ENCODE data around the gene NRXN3. TPM values are rescaled to one million over a fixed set of nuclear protein-coding genes. Genes with fewer than 3 reads are reported as not detected.

The NRXN3 gene
- total RNA-seq, 1 donor from 2014 or later = 0.60 TPM

DNA sequence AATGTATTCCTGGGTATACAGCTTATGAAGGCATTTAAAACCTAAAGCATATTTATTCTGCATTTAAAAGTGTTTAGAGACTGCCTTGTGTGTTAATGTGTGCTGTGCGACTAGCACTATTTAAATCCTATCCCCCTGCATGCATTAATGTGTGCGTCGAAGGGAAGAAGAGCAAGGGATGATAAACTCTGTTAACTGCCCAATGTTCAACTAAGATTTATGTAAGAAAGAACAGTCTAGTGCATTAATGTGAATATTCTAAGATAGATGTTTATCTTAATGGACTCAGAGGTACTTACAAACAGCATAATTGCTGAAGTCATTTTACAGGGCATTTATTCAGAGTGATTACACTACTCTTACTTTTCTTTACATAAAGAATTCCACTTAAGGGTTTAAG, 1616.3 kb downstream of the NRXN3 start:
- ATAC-seq = no peak

GRCh38 chr14:79788346-79788745, 1618.2 kb downstream of the NRXN3 start:
- ATAC-seq = no peak

- no peak for ATAC-seq
These were observed 1621.0 kb downstream of the NRXN3 start for GRCh38 chr14:79791055-79791732.

- no peak for ATAC-seq
These were observed 1631.9 kb downstream of the NRXN3 start for GRCh38 chr14:79802093-79802492.

DNA sequence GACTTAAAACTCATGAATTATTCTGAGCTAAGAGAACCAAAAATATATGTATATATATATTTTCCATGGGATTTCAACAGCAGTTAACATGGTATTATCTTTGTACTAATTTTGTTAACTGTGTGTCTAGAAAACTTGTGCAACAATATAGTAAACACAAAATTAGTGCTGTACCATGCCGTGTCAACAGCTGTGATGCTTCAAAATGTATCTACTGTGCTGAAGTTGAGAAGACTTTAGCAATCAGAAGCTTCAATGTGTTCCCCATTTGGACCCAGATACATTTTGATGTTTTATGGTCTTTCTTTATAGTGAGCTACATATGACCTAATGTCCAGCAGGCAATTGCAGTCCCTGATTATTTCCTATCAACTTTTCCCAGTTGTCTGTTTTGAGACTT, 1635.5 kb downstream of the NRXN3 start:
- no peak for ATAC-seq

DNA sequence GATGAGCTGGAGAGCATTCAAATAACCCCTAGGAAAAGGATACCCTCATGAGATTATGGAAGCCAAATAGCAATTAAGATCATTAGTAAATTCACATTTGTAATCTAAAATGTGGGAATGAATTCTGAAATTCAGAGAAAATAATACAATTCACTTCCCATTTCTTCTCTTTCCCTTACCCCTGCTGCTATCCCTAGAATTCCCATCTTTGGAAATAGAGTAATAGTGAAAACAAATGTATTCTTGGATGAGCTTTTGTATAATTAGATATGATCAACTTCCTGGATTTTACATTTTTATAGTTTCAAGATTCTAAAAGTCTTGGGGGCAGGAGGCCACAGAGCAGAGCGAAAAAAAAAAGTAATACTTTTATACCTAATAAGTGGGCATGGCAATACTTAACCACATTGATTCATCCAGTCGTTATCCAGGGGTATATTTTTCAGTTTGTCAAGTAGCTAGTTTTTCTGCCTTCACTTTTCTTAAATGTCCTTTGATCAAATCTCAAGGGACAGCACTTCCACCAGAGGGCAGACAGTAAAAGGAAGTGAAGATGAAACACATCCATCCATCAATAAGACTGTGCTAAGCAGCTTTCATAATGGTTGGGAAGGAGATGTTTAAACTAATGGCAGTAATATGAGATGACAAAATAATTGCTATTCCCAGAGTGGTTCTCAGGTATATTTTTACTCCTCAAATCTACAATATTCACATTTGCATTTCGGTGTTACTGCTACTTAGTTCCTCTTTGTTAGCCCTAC, 1639.9 kb downstream of the NRXN3 start:
- ATAC-seq = no peak

DNA sequence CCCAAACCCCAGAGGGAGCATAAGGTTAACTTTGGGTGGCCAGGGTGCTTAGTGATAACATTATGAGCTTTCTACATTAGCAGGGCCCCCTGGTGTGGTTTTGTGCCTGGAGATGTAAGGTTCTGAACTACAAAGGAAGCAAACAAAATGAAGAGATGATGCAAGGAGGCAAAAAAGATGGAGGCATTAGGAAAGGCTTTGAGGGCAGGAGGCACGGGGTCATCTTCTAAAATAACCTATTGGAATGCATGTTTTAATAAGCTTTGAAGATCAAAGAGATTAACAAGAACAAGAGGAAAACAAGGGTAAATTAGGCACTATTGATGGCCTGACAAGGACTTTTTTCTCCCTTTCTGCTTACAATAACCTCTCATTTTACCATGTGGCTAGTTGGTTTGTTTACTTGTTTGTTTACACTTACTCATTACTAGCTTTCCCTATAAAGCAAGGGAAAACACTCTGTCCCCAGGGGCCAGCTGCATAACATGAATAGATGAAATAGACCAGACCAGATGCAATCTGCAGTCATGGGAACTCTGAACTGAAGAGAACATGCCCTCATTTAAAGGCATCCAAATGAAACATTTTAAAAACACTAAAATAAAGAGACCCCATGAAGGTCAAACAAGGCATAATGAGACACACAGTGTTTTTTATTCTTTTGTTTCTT, 1650.8 kb downstream of the NRXN3 start:
- ATAC-seq = no peak

- no peak for ATAC-seq
These were observed 1651.9 kb downstream of the NRXN3 start for GRCh38 chr14:79822034-79822433.

DNA sequence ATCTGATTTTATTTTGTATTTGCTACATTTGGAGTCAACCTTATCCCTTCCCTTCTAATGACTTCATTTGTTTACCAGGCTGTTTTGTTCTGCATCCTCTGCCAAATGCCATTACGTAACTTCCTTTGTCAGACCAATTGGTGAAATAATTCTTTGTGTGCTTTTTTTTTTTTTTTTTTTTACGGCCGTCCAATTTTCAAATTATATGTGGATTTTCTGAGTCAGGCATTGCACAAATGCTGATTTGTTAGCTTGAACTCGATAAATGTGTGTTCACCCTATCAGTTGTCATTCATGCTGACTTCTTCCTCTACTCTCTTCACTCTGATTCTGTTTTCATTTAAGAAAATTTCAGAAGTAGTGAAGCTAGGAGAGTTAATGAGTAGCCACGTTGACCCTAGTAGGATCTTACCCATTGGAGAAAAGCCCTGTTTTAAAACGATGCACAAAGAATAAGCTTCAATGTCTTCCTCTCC, 1654.9 kb downstream of the NRXN3 start:
- no peak for ATAC-seq

- no peak for ATAC-seq
These were observed 1656.2 kb downstream of the NRXN3 start for GRCh38 chr14:79826362-79826761.

GRCh38 chr14:79829405-79830166, 1659.4 kb downstream of the NRXN3 start:
- no peak for ATAC-seq

DNA sequence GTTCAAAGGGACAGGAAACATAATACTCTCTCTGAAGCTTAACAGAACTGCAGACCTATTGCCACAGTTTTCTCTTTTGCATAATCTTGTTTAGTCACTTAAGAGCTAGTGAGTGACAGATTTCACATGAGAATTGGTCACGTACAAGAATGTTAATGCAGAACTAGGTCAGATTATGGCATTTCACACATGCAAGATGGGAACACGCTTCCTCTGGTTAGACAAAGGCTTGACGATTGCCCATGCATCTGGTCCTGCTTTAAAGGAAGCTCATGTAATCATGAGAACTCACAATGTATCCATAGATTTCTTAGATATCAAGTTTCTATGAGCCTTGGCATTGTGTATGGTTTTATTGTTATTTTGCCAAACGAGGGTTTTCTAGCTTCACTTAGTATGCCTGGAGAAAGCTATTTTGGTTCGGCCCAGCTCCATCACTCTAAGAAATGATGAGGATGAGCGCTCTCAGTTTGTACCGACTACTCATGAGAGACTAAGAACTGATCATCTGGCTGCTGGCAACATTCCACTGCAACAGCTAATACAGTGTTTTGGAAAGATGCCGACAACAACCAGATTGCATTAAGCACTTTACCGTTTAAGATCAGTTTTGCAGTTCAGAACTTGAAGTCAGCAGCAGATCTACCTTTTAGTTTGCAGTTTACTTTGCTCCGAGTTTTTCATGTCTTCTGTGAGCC, 1661.2 kb downstream of the NRXN3 start:
- no peak for ATAC-seq

GRCh38 chr14:79833781-79834180, 1663.6 kb downstream of the NRXN3 start:
- no peak for ATAC-seq

GRCh38 chr14:79834868-79835267, 1664.7 kb downstream of the NRXN3 start:
- ATAC-seq = no peak

DNA sequence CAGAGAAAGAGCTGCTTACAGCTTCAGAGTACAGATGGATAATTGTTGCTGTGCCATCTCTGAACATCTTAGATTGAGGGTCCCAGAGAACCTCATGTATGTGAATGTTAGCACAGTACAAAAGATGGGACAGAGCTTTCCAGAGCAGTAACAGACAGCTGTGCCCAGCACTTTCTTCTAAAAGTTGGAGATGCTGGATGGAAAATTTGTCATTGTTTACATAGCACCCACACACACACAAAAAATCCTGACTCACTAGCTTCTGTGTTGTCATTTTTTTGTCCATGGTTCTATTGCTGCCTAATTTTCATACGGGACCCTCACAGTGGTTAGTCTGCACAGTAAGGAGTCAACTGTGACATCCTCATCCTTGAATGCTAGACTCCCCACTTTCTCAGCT, 1666.4 kb downstream of the NRXN3 start:
- ATAC-seq = no peak

DNA sequence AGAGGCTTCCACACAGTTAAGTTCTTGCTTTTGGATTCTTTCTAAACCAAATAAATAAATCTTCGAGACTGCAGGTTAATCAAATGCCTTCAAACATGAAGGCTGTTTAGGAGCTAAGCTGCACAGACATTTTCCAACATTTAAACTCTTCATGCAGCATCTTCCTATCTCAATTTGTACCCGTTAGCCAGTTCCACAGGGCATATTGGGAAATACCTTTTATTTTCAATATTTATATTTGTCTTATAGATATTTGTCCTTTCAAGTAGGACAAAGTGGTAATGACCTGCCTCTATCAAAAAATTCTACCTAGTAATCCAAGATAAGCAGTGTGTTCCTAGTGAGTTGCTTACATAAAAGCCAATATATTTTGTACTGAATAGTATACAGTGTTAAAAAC, 1667.5 kb downstream of the NRXN3 start:
- ATAC-seq = no peak

DNA sequence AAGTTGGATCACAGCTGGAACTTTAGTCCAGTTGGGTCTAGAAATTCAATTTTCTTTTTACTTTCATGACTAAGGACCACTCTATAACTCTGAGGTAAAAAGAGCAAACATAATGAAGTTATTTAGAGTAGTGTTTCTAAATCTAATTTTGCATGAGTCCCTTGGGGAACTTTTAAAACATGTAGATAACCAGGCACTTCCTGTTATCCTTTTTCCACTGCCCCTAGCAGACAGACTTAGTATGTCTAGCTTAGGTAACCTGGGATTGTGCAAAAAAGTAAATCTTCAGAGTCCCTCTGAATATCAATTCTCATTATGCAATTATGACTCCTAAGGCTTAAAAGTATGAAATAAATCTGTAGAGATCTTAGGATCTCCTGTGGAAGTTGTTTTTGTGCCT, 1669.9 kb downstream of the NRXN3 start:
- no peak for ATAC-seq

DNA sequence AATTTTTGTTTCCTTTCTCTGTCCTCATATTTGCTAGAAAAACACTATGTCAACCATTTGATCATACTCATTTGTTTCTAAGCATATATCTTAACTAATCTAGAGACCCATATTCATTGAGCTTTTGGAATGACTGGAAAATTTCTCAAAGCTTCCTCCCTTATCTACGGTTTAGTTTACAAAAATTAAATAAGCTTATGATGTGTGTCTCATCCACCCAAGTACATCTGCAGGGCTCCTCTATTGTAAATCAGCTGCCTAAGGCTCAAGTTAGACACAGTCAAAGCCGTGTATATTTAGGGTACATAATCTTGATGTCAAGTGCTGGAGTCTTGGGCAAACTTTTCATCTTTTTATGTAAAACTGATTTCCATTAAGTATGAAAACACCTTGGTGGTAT, 1670.7 kb downstream of the NRXN3 start:
- no peak for ATAC-seq

- no peak for ATAC-seq
These were observed 1671.3 kb downstream of the NRXN3 start for GRCh38 chr14:79841433-79841832.

DNA sequence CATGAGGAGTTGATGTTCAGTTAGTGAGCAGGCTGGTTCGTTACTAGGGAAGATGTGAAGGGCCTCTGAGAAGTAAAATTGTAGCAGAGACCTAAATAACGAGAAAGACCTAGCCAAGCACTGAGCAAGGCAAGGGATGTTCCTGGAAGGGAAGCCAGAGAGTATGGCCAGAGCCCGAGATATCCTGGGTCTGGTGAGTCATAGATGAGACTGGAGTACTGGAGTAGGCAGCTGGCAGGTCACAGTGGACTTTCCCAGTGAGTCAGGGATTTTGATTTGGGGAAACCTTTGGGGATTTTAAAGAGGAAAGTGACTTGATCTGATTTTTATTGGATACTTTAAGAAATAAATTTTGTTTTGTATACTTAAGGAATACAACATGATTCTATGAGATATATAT, 1672.1 kb downstream of the NRXN3 start:
- ATAC-seq = no peak

GRCh38 chr14:79852950-79853744, 1683.0 kb downstream of the NRXN3 start:
- no peak for ATAC-seq
